Neuronal stem cell (in vitro differentiated cells): ENCODE measurements around the gene TOM1.

Source experiments
- DNase-seq: peaks from one replicate; pipeline ENCODE4 v3.0.0-alpha.2; 2013; ENCODE audit warnings: low spot score
- H2AFZ ChIP-seq: one replicate; pipeline ENCODE4 v1.6.1; 2013; ENCODE audit warnings: mild to moderate bottlenecking, low read length, inconsistent platforms
- H2AK5ac ChIP-seq: 2 replicates; pipeline ENCODE4 v1.6.1; 2013; ENCODE audit warnings: low read depth, mild to moderate bottlenecking, inconsistent platforms, low read length, moderate library complexity, mixed read lengths
- H2BK120ac ChIP-seq: 2 replicates; pipeline ENCODE4 v1.6.1; 2013; ENCODE audit warnings: low read depth, mild to moderate bottlenecking, inconsistent platforms, low read length, moderate library complexity, mixed read lengths
- H2BK12ac ChIP-seq: one replicate; pipeline ENCODE4 v1.6.1; 2013; ENCODE audit warnings: low read length, inconsistent platforms
- H2BK15ac ChIP-seq: 2 replicates; pipeline ENCODE4 v1.6.1; 2013; ENCODE audit warnings: mild to moderate bottlenecking, low read length, inconsistent platforms, mixed read lengths
- H2BK5ac ChIP-seq: one replicate; pipeline ENCODE4 v1.6.1; 2013; ENCODE audit warnings: inconsistent platforms, mild to moderate bottlenecking, low read length, moderate library complexity
- H3K14ac ChIP-seq: one replicate; pipeline ENCODE4 v1.6.1; 2013; ENCODE audit warnings: low read length, inconsistent platforms
- H3K18ac ChIP-seq: 2 replicates; pipeline ENCODE4 v1.6.1; 2013; ENCODE audit warnings: low read length, inconsistent platforms
- H3K23ac ChIP-seq: 2 replicates; pipeline ENCODE4 v1.6.1; 2013; ENCODE audit warnings: low read depth, mild to moderate bottlenecking, mixed read lengths, low read length, inconsistent platforms; ENCODE audit not compliant: poor library complexity
- H3K27ac ChIP-seq: replicated peaks from 3 replicates; pipeline ENCODE4 v1.5.1; 2013; ENCODE audit warnings: low read length, inconsistent platforms
- H3K27me3 ChIP-seq, 3 experiments: 2 replicates each; pipeline ENCODE4 v1.6.1; 2013; ENCODE audit warnings: low read length in 3 of 3, mild to moderate bottlenecking in 2 of 3, inconsistent platforms in 1 of 3, low read depth in 1 of 3, mixed read lengths in 1 of 3, moderate library complexity in 1 of 3; ENCODE audit not compliant: control insufficient read depth in 3 of 3, insufficient read depth in 3 of 3
- H3K36me3 ChIP-seq, 2 donors: replicated peaks in 1 of 2; 2 replicates each; pipeline ENCODE4 v1.6.1; 2013; ENCODE audit warnings: low read length in 2 of 2; ENCODE audit not compliant: control insufficient read depth in 2 of 2, insufficient read depth in 2 of 2
- H3K4ac ChIP-seq: 2 replicates; pipeline ENCODE4 v1.6.1; 2013; ENCODE audit warnings: inconsistent platforms, mild to moderate bottlenecking, low read length, moderate library complexity
- H3K4me1 ChIP-seq, 2 donors: 1 replicate in 1 of 2; 2 replicates in 1 of 2; pipeline ENCODE4 v1.6.1; 2013; ENCODE audit warnings: low read length in 2 of 2, low read depth in 1 of 2; ENCODE audit not compliant: control insufficient read depth in 2 of 2, insufficient read depth in 1 of 2
- H3K4me2 ChIP-seq: one replicate; pipeline ENCODE4 v1.6.1; 2013; ENCODE audit warnings: mild to moderate bottlenecking, low read length, inconsistent platforms; ENCODE audit not compliant: insufficient read depth, poor library complexity, severe bottlenecking
- H3K4me3 ChIP-seq, 2 donors: 2 replicates each; pipeline ENCODE4 v1.5.1; 2013; ENCODE audit warnings: low read length in 2 of 2, mild to moderate bottlenecking in 2 of 2, inconsistent platforms in 1 of 2, moderate library complexity in 1 of 2
- H3K79me1 ChIP-seq: one replicate; pipeline ENCODE4 v1.6.1; 2013; ENCODE audit warnings: low read depth, mild to moderate bottlenecking, inconsistent platforms, low read length, moderate library complexity
- H3K9ac ChIP-seq: one replicate; pipeline ENCODE4 v1.6.1; 2013; ENCODE audit warnings: mild to moderate bottlenecking, low read depth, low read length, inconsistent platforms; ENCODE audit not compliant: poor library complexity
- H3K9me3 ChIP-seq, 2 donors: replicated peaks in 1 of 2; 2 replicates each; pipeline versions ENCODE3 to v1.6.1; 2013; ENCODE audit warnings: low read length in 2 of 2, mild to moderate bottlenecking in 2 of 2, inconsistent platforms in 1 of 2, low read depth in 1 of 2, mixed read lengths in 1 of 2, moderate library complexity in 1 of 2; ENCODE audit not compliant: control insufficient read depth in 2 of 2, insufficient read depth in 1 of 2
- H4K8ac ChIP-seq: one replicate; pipeline ENCODE4 v1.6.1; 2013; ENCODE audit warnings: low read depth, mild to moderate bottlenecking, inconsistent platforms, low read length, moderate library complexity
- H4K91ac ChIP-seq: one replicate; pipeline ENCODE4 v1.6.1; 2013; ENCODE audit warnings: low read length, low read depth, mild to moderate bottlenecking, inconsistent platforms; ENCODE audit not compliant: poor library complexity
- WGBS, 2 donors: extraction: QIAGEN DNeasy Blood & Tissue Kit; methylation state at CpG; one replicate each; pipeline ENCODE4 v1.1.7; 2013; ENCODE audit warnings: missing lambda C conversion rate in 2 of 2, mixed read lengths in 1 of 2; ENCODE audit not compliant: insufficient read length in 2 of 2, insufficient replicate concordance in 1 of 2; ENCODE audit errors: extremely low coverage in 2 of 2; 5-methylcytosine and 5-hydroxymethylcytosine counted together

TOM1 gene

DNA sequence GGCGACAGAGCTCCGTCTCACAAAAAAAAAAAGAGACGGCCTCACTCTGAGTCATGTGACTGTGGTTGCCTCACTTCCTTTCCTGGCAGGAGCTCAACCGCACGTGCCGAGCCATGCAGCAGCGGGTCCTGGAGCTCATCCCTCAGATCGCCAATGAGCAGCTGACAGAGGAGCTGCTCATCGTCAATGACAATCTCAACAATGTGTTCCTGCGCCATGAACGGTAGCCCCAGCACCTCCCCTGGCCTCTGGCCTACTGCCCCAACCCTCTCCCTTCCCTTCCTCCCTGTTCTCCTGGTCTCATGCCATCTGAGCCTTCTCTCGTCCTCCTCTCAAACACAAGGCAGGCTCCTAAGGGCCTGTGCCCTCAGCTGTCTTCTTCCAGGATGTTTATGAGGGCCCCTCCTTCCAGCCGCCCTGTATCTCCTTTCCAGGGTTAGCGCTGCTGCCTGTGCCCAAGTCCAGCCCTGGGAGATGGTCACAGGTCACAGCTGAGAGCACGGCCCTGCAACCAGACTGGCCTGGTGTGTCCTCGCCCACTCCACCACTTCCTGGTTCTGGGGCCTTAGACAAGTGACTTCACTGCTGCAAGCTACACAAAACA is 30.7 kb downstream of the TOM1 start:
- H3K4me3 ChIP-seq: no peak overlapping the region
- H3K27me3 ChIP-seq: no peaks in the 10 kb centered on the region
- H2BK12ac ChIP-seq: no peak overlapping the region
- no peaks in the 10 kb centered on the region for H3K79me1 ChIP-seq
- WGBS, 2 donors: no CpG with 5 or more reads among the region's 16 CpGs
- no peak overlapping the region for H2BK120ac ChIP-seq
- H2BK15ac ChIP-seq: peak overlapping the region; percentile 32
- H4K91ac ChIP-seq: no peak overlapping the region
- H3K9me3 ChIP-seq: no peaks in the 10 kb centered on the region
- H3K4me2 ChIP-seq: no peak overlapping the region
- H3K9ac ChIP-seq: peak overlapping the region; percentile 50
- DNase-seq: no peak
- no peak overlapping the region for H2AK5ac ChIP-seq
- no peak overlapping the region for H3K18ac ChIP-seq
- no peak overlapping the region for H2BK5ac ChIP-seq
- no peak overlapping the region for H3K27ac ChIP-seq
- no peaks in the 10 kb centered on the region for H3K4me1 ChIP-seq
- no peak overlapping the region for H3K23ac ChIP-seq
- no peak overlapping the region for H4K8ac ChIP-seq
- no peak overlapping the region for H3K14ac ChIP-seq
- peaks cover 32 to 64% of the 10 kb centered on the region in 2 donors for H3K36me3 ChIP-seq
- no peak overlapping the region for H2AFZ ChIP-seq
- H3K4ac ChIP-seq: no peak overlapping the region

GRCh38 chr22:35332278-35332677 is 32.6 kb downstream of the TOM1 start:
- peaks cover 0 to 2% of the 10 kb centered on the region in 2 donors for H3K9me3 ChIP-seq
- H2BK120ac ChIP-seq: no peak overlapping the region
- no peak overlapping the region for H3K23ac ChIP-seq
- no peak overlapping the region for H3K27ac ChIP-seq
- no peak overlapping the region for H2BK12ac ChIP-seq
- no peak overlapping the region for H2BK5ac ChIP-seq
- no peaks in the 10 kb centered on the region for H3K27me3 ChIP-seq
- no peak overlapping the region for H2AFZ ChIP-seq
- H2BK15ac ChIP-seq: no peak overlapping the region
- peaks cover 0 to 3% of the 10 kb centered on the region in 2 donors for H3K4me1 ChIP-seq
- no peak overlapping the region for H3K18ac ChIP-seq
- no peaks in the 10 kb centered on the region for H3K79me1 ChIP-seq
- H4K91ac ChIP-seq: no peak overlapping the region
- no peak overlapping the region for H3K4me3 ChIP-seq
- H4K8ac ChIP-seq: no peak overlapping the region
- WGBS, 2 donors: no CpG with 5 or more reads among the region's 6 CpGs
- H3K4me2 ChIP-seq: no peak overlapping the region
- H3K9ac ChIP-seq: no peak overlapping the region
- H3K36me3 ChIP-seq: peaks cover 38 to 66% of the 10 kb centered on the region in 2 donors
- no peak overlapping the region for H2AK5ac ChIP-seq
- no peak overlapping the region for H3K14ac ChIP-seq
- H3K4ac ChIP-seq: no peak overlapping the region
- no peak for DNase-seq

- Histone ChIP-seq H2BK15ac (no peak overlapping the region), H3K14ac (no peak overlapping the region), H3K27ac (no peak overlapping the region), H4K91ac (no peak overlapping the region), H2AFZ (no peak overlapping the region), H3K23ac (no peak overlapping the region), H2BK5ac (no peak overlapping the region), H3K4ac (no peak overlapping the region), H4K8ac (no peak overlapping the region), H3K18ac (no peak overlapping the region), H3K4me1 (peaks cover 0 to 12% of the 10 kb centered on the region in 2 donors), H2AK5ac (no peak overlapping the region), H3K9ac (no peak overlapping the region), H3K4me3 (no peak overlapping the region), H3K36me3 (peaks cover 31 to 58% of the 10 kb centered on the region in 2 donors), H3K4me2 (no peak overlapping the region), H2BK12ac (no peak overlapping the region), H3K27me3 (no peaks in the 10 kb centered on the region), H3K79me1 (no peaks in the 10 kb centered on the region), H2BK120ac (no peak overlapping the region), H3K9me3 (peaks cover 0 to 2% of the 10 kb centered on the region in 2 donors)
- WGBS, 2 donors: no CpG with 5 or more reads among the region's 7 CpGs
- DNase-seq: no peak
Observed at GRCh38 chr22:35333220-35333619, 33.5 kb downstream of the TOM1 start.

- Histone ChIP-seq H2AK5ac (no peak overlapping the region), H3K79me1 (no peaks in the 10 kb centered on the region), H3K4me2 (no peak overlapping the region), H3K4me1 (peaks cover 0 to 12% of the 10 kb centered on the region in 2 donors), H2AFZ (no peak overlapping the region), H3K36me3 (peaks cover 30 to 54% of the 10 kb centered on the region in 2 donors), H3K18ac (no peak overlapping the region), H2BK12ac (no peak overlapping the region), H3K27me3 (no peaks in the 10 kb centered on the region), H4K91ac (peak overlapping the region; percentile 64), H4K8ac (peak overlapping the region; percentile 95), H3K4me3 (no peak overlapping the region), H3K9ac (peak overlapping the region; percentile 36), H3K14ac (no peak overlapping the region), H3K27ac (no peak overlapping the region), H3K23ac (peak overlapping the region; percentile 35), H2BK5ac (no peak overlapping the region), H2BK120ac (no peak overlapping the region), H3K9me3 (peaks cover 0 to 2% of the 10 kb centered on the region in 2 donors), H2BK15ac (no peak overlapping the region), H3K4ac (no peak overlapping the region)
- DNase-seq: no peak
- no CpG with 5 or more reads among the region's 9 CpGs for WGBS, 2 donors
Observed at GRCh38 chr22:35334004-35334403, 34.3 kb downstream of the TOM1 start.
